Left ventricle myocardium inferior (tissue), 1 donor: Measurements from ENCODE around the gene USP13. TPM values are rescaled to one million over a fixed set of nuclear protein-coding genes. Genes with fewer than 3 reads are reported as not detected.
A peak's percentile ranks its signal among the peaks of the same experiment; 100 is the strongest.

Experiments
- DNase-seq: peaks from one replicate; pipeline ENCODE4 v3.0.0-alpha.2; 2020
- H3K27ac ChIP-seq: fragments of 200-600 bp; replicated peaks from 2 replicates; pipeline ENCODE4 v1.8.0; 2021
- H3K27me3 ChIP-seq: fragments of 200-600 bp; 2 replicates; pipeline ENCODE4 v1.8.0; 2021; ENCODE audit warnings: low read depth
- H3K36me3 ChIP-seq: fragments of 200-600 bp; 2 replicates; pipeline ENCODE4 v1.8.0; 2021
- H3K4me1 ChIP-seq: fragments of 200-600 bp; 2 replicates; pipeline ENCODE4 v1.8.0; 2021
- H3K4me3 ChIP-seq: fragments of 200-600 bp; 2 replicates; pipeline ENCODE4 v1.8.0; 2021; ENCODE audit warnings: mild to moderate bottlenecking, moderate library complexity
- H3K9me3 ChIP-seq: fragments of 200-600 bp; replicated peaks from 2 replicates; pipeline ENCODE4 v1.8.0; 2021
- CTCF ChIP-seq: fragments of 200-600 bp; IDR thresholded peaks from 2 replicates; pipeline ENCODE4 v1.8.0; 2021; ENCODE audit warnings: antibody characterized with exemption, mild to moderate bottlenecking, borderline replicate concordance
- intact Hi-C: fragments of 100-400 bp; cut with micrococcal nuclease; formaldehyde crosslinking; loops from one replicate; pipeline ENCODE4 v1.11.0; 2022
- total RNA-seq: library from RNA; stranded (reverse); fragmentation: NEBNext Ultra II Directional; extraction: Animal tissue kit (Norgen Biotek cat#: 25700); gene quantifications from one replicate; pipeline ENCODE4 v1.2.1, GENCODE V29; 2021
- donor health status: DM: no; HTN: yes; CAD: no; lungs with severe emphysema.

USP13 gene
- total RNA-seq, 1 donor from 2014 or later, result 162 TPM

- no peak for DNase-seq
- Histone ChIP-seq H3K9me3 (no peaks in the 10 kb centered on the region), H3K27ac (peak overlapping the region; percentile 77), H3K27me3 (no peaks in the 10 kb centered on the region), H3K4me1 (peaks cover 96% of the 10 kb centered on the region), H3K36me3 (no peaks in the 10 kb centered on the region), H3K4me3 (no peak overlapping the region)
- intact Hi-C loops, result no loop called here
- no peak for TF ChIP-seq CTCF
Measured at GRCh38 chr3:179660872-179661271, 8.0 kb downstream of the USP13 start.

- H3K4me3 ChIP-seq, result no peak overlapping the region
- TF ChIP-seq CTCF, result no peak
- H3K27ac ChIP-seq, result peak overlapping the region; percentile 77
- no peaks in the 10 kb centered on the region for H3K36me3 ChIP-seq
- H3K4me1 ChIP-seq, result peaks cover 96% of the 10 kb centered on the region
- H3K27me3 ChIP-seq, result no peaks in the 10 kb centered on the region
- DNase-seq, result no peak
- intact Hi-C loops, result no loop called here
- H3K9me3 ChIP-seq, result no peaks in the 10 kb centered on the region
Measured at GRCh38 chr3:179661777-179662176, 8.9 kb downstream of the USP13 start.

GRCh38 chr3:179663093-179663492 is 10.3 kb downstream of the USP13 start:
- Histone ChIP-seq H3K9me3 (no peaks in the 10 kb centered on the region), H3K36me3 (no peaks in the 10 kb centered on the region), H3K27me3 (no peaks in the 10 kb centered on the region), H3K4me1 (peaks cover 98% of the 10 kb centered on the region), H3K27ac (peak overlapping the region; percentile 77), H3K4me3 (no peak overlapping the region)
- intact Hi-C loops, result no loop called here
- TF ChIP-seq CTCF, result no peak
- DNase-seq, result no peak

- peaks cover 95% of the 10 kb centered on the region for H3K4me1 ChIP-seq
- intact Hi-C loops, result no loop called here
- H3K9me3 ChIP-seq, result no peaks in the 10 kb centered on the region
- H3K36me3 ChIP-seq, result no peaks in the 10 kb centered on the region
- H3K4me3 ChIP-seq, result peak overlapping the region; percentile 14
- peak overlapping the region; percentile 77 for H3K27ac ChIP-seq
- no peaks in the 10 kb centered on the region for H3K27me3 ChIP-seq
- no peak for DNase-seq
- no peak for TF ChIP-seq CTCF
Measured at GRCh38 chr3:179666030-179666429, 13.2 kb downstream of the USP13 start.

- H3K4me1 ChIP-seq, result peaks cover 94% of the 10 kb centered on the region
- H3K36me3 ChIP-seq, result no peaks in the 10 kb centered on the region
- peak; percentile 84 for DNase-seq
- intact Hi-C loops, result no loop called here
- peak overlapping the region; percentile 77 for H3K27ac ChIP-seq
- H3K9me3 ChIP-seq, result no peaks in the 10 kb centered on the region
- no peak for TF ChIP-seq CTCF
- no peaks in the 10 kb centered on the region for H3K27me3 ChIP-seq
- peak overlapping the region; percentile 14 for H3K4me3 ChIP-seq
Measured at GRCh38 chr3:179666436-179667035, 13.7 kb downstream of the USP13 start.
